Activated B cell treated with CpG ODN at 0.5 μM for 24 hours (primary cell): ENCODE measurements around the gene MSANTD1. TPM values are rescaled to one million over a fixed set of nuclear protein-coding genes. Genes with fewer than 3 reads are reported as not detected.

Experiments
- ATAC-seq: fragments of 200-7000 bp; cut with Tn5 transposase; one replicate; pipeline ENCODE4 v1.10.0; 2021; ENCODE audit warnings: low read depth, mild to moderate bottlenecking, moderate library complexity
- CTCF ChIA-PET: fragments of 350-600 bp; sonication (Branson Sonifier 250); formaldehyde crosslinking; loops from one replicate; lab custom pipeline; 2021; ENCODE audit warnings: antibody characterized with exemption; lab: Charles Lee
- POLR2A ChIA-PET: fragments of 350-600 bp; sonication (Branson Sonifier 250); formaldehyde crosslinking; loops from one replicate; lab custom pipeline; 2021; ENCODE audit warnings: antibody characterized with exemption; lab: Charles Lee
- DNase-seq: peaks from one replicate; pipeline ENCODE4 v3.0.0; 2022
- H3K27ac Mint-ChIP-seq: one replicate; pipeline ENCODE4 v1.8.0; 2020; ENCODE audit warnings: mixed read lengths
- H3K27me3 Mint-ChIP-seq: one replicate; pipeline ENCODE4 v1.8.0; 2021; ENCODE audit warnings: mixed read lengths
- H3K36me3 Mint-ChIP-seq: one replicate; pipeline ENCODE4 v1.8.0; 2021; ENCODE audit warnings: low read depth, mixed read lengths
- H3K4me1 Mint-ChIP-seq: one replicate; pipeline ENCODE4 v1.8.0; 2021; ENCODE audit warnings: mixed read lengths
- H3K4me3 Mint-ChIP-seq: one replicate; pipeline ENCODE4 v1.8.0; 2020; ENCODE audit warnings: mild to moderate bottlenecking, mixed read lengths
- H3K9me3 Mint-ChIP-seq: one replicate; pipeline ENCODE4 v1.8.0; 2020; ENCODE audit warnings: mixed read lengths
- CTCF ChIP-seq: fragments of 200-600 bp; IDR thresholded peaks from one replicate; pipeline ENCODE4 v1.8.0; 2022; ENCODE audit warnings: antibody characterized with exemption, mild to moderate bottlenecking
- intact Hi-C: fragments of 100-400 bp; cut with micrococcal nuclease; formaldehyde crosslinking; loops from one replicate; pipeline ENCODE4 v1.15.1; 2024
- total RNA-seq: library from RNA; stranded (reverse); gene quantifications from 2 replicates; pipeline ENCODE4 v1.2.3, GENCODE V29; 2022

MSANTD1 gene
- total RNA-seq, 1 donor from 2014 or later, result 5.0 TPM

- peaks cover 22% of the 10 kb centered on the region for H3K4me1 Mint-ChIP-seq
- H3K4me3 Mint-ChIP-seq, result no peak overlapping the region
- ChIA-PET CTCF (interaction anchor here (1.0 kb wide), 1 partner anchor 225 kb away, joined by 3 read pairs; no protein-coding TSS in a partner anchor), POLR2A (no interaction called here)
- H3K36me3 Mint-ChIP-seq, result peaks cover 81% of the 10 kb centered on the region
- H3K9me3 Mint-ChIP-seq, result no peaks in the 10 kb centered on the region
- ATAC-seq (peak; percentile 79), DNase-seq (no peak)
- peak overlapping the region; percentile 57 for H3K27ac Mint-ChIP-seq
- no peak for TF ChIP-seq CTCF
- intact Hi-C loops, result no loop called here
- H3K27me3 Mint-ChIP-seq, result no peaks in the 10 kb centered on the region
Observed at GRCh38 chr4:3202836-3203820, 45.8 kb upstream of the MSANTD1 start.

GRCh38 chr4:3203971-3204431 is 45.0 kb upstream of the MSANTD1 start:
- Mint-ChIP-seq H3K4me3 (no peak overlapping the region), H3K27ac (no peak overlapping the region), H3K4me1 (peaks cover 22% of the 10 kb centered on the region), H3K9me3 (no peaks in the 10 kb centered on the region), H3K36me3 (peaks cover 83% of the 10 kb centered on the region), H3K27me3 (no peaks in the 10 kb centered on the region)
- intact Hi-C loops, result no loop called here
- ChIA-PET POLR2A (no interaction called here), CTCF (interaction anchor here (1.0 kb wide), 1 partner anchor 226 kb away, joined by 3 read pairs; no protein-coding TSS in a partner anchor)
- ATAC-seq (no peak), DNase-seq (no peak)
- no peak for TF ChIP-seq CTCF

GRCh38 chr4:3205995-3206394 is 43.0 kb upstream of the MSANTD1 start:
- TF ChIP-seq CTCF, result no peak
- ATAC-seq (no peak), DNase-seq (no peak)
- Mint-ChIP-seq H3K27me3 (no peaks in the 10 kb centered on the region), H3K9me3 (no peaks in the 10 kb centered on the region), H3K27ac (no peak overlapping the region), H3K4me3 (no peak overlapping the region), H3K4me1 (peaks cover 22% of the 10 kb centered on the region), H3K36me3 (peaks cover 81% of the 10 kb centered on the region)
- intact Hi-C loops, result no loop called here
- ChIA-PET POLR2A (no interaction called here), CTCF (no interaction called here)

GRCh38 chr4:3206439-3207100 is 42.4 kb upstream of the MSANTD1 start:
- ChIA-PET POLR2A (no interaction called here), CTCF (no interaction called here)
- TF ChIP-seq CTCF, result no peak
- no peak overlapping the region for H3K27ac Mint-ChIP-seq
- peaks cover 81% of the 10 kb centered on the region for H3K36me3 Mint-ChIP-seq
- no peak for ATAC-seq
- no peak overlapping the region for H3K4me3 Mint-ChIP-seq
- H3K4me1 Mint-ChIP-seq, result peaks cover 20% of the 10 kb centered on the region
- no peak for DNase-seq
- intact Hi-C loops, result no loop called here
- H3K27me3 Mint-ChIP-seq, result no peaks in the 10 kb centered on the region
- no peaks in the 10 kb centered on the region for H3K9me3 Mint-ChIP-seq

- TF ChIP-seq CTCF, result no peak
Observed at GRCh38 chr4:3207531-3208037, 41.4 kb upstream of the MSANTD1 start.

More at GRCh38 chr4:3207531-3208037, 41.4 kb upstream of the MSANTD1 start:
- intact Hi-C loops, result no loop called here
- no peak for DNase-seq
- Mint-ChIP-seq H3K4me3 (no peak overlapping the region), H3K9me3 (no peaks in the 10 kb centered on the region), H3K27ac (no peak overlapping the region), H3K27me3 (no peaks in the 10 kb centered on the region), H3K36me3 (peaks cover 81% of the 10 kb centered on the region), H3K4me1 (peaks cover 10% of the 10 kb centered on the region)
- ChIA-PET CTCF (no interaction called here), POLR2A (no interaction called here)
- ATAC-seq, result no peak
